ENCODE measurements around the gene HSD17B8.

HSD17B8 gene

DNA sequence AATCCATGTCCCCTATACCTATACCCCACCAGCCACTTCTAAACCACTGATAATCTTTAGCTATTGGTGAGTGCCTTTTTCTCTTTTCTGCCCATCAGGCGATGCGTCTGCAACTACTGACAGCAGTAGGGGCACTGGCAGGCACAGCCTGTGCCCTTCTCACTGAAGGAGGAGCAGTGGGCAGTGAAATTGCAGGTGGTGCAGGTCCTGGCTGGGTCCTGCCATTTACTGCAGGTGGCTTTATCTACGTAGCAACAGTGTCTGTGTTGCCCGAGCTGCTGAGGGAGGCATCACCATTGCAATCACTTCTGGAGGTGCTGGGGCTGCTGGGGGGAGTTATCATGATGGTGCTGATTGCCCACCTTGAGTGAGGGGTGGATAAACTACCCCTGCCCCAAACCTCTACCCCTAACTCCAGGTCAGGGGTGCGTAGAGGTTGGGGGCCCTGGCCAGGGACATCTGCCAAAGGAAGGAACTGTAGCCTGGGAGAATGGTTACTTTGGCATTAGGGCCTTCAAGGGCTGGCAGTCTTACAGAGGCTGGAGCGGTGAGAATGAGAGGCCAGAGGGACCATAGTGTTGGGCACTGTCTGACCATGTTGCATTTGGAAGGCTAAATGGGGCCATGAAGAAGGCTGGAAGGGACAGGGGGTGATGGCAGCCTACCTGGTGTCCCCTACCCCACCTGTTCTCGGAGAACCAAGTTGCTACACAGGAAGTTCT, 851 bp upstream of the HSD17B8 start:
- H3K4me3 ChIP-seq (ENCODE audit: low read depth, low read length): peak overlapping the region; percentile 3

DNA sequence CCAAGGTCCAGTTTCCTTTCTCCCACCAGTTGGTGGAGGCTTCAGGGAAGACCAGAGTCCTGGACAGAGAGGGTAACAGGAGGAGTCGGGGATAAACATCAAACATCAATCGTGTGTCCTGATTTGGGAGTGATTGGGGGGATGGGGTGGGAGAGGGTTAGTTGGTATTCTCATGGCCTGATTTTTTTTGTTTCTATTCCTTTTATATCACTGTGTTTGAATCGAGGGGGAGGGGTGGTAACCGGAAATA, 365 bp upstream of the HSD17B8 start:
- TF ChIP-seq, protein P1, sequence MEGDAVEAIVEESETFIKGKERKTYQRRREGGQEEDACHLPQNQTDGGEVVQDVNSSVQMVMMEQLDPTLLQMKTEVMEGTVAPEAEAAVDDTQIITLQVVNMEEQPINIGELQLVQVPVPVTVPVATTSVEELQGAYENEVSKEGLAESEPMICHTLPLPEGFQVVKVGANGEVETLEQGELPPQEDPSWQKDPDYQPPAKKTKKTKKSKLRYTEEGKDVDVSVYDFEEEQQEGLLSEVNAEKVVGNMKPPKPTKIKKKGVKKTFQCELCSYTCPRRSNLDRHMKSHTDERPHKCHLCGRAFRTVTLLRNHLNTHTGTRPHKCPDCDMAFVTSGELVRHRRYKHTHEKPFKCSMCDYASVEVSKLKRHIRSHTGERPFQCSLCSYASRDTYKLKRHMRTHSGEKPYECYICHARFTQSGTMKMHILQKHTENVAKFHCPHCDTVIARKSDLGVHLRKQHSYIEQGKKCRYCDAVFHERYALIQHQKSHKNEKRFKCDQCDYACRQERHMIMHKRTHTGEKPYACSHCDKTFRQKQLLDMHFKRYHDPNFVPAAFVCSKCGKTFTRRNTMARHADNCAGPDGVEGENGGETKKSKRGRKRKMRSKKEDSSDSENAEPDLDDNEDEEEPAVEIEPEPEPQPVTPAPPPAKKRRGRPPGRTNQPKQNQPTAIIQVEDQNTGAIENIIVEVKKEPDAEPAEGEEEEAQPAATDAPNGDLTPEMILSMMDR (conservative IDR thresholded peaks at IDR 0.05; ENCODE audit: low read depth, low read length): no peak
- DNase-seq (ENCODE audit: low read depth): no peak
- peak overlapping the region; percentile 32 for H3K4me3 ChIP-seq (ENCODE audit: low read depth, low read length)

More for the DNA sequence above, 851 bp upstream of the HSD17B8 start:
- TF ChIP-seq, protein P1 (conservative IDR thresholded peaks at IDR 0.05; ENCODE audit: low read depth, low read length): no peak
- no peak for DNase-seq (ENCODE audit: low read depth)

DNA sequence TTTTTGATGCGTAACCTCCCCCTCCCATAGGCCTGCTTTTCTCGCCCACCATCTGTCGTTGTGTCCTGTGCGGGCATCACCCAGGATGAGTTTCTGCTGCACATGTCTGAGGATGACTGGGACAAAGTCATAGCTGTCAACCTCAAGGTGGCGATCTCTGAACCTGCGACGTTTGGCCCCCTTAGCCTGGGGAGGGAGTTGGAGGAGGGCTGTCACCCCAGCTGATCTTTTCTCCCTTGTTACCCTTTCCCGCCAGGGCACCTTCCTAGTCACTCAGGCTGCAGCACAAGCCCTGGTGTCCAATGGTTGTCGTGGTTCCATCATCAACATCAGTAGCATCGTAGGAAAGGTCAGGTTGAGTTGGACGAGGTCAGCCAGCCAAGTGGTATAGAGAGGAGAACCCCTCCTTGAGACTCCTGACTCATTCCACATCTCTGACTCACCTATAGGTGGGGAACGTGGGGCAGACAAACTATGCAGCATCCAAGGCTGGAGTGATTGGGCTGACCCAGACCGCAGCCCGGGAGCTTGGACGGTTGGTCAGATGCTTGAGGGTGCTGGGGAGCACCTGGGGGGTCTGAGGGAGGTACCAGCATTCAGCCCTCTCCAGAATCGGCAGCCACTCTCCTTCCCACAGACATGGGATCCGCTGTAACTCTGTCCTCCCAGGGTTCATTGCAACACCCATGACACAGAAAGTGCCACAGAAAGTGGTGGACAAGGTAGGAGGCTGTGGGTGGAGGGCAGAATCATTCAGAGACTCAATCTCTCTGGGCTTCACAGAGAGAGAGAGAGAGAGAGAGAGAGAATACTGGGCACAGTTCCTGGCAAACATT, 954 bp downstream of the HSD17B8 start:
- TF ChIP-seq, protein P1 (conservative IDR thresholded peaks at IDR 0.05; ENCODE audit: low read depth, low read length): no peak
- peak; percentile 64 for DNase-seq (ENCODE audit: low read depth)

GRCh38 chr6:33206027-33206863, 1.8 kb downstream of the HSD17B8 start:
- DNase-seq (ENCODE audit: low read depth): no peak
- no peak overlapping the region for H3K4me3 ChIP-seq (ENCODE audit: low read depth, low read length)

More for the DNA sequence above, 954 bp downstream of the HSD17B8 start:
- H3K4me3 ChIP-seq (ENCODE audit: low read depth, low read length): peak overlapping the region; percentile 78

GRCh38 chr6:33206864-33207551, 2.6 kb downstream of the HSD17B8 start:
- H3K4me3 ChIP-seq (ENCODE audit: low read depth, low read length): peak overlapping the region; percentile 87
- TF ChIP-seq, protein P1 (conservative IDR thresholded peaks at IDR 0.05; ENCODE audit: low read depth, low read length): no peak
- no peak for DNase-seq (ENCODE audit: low read depth)

More at GRCh38 chr6:33206027-33206863, 1.8 kb downstream of the HSD17B8 start:
- TF ChIP-seq, protein P1 (conservative IDR thresholded peaks at IDR 0.05; ENCODE audit: low read depth, low read length): no peak

DNA sequence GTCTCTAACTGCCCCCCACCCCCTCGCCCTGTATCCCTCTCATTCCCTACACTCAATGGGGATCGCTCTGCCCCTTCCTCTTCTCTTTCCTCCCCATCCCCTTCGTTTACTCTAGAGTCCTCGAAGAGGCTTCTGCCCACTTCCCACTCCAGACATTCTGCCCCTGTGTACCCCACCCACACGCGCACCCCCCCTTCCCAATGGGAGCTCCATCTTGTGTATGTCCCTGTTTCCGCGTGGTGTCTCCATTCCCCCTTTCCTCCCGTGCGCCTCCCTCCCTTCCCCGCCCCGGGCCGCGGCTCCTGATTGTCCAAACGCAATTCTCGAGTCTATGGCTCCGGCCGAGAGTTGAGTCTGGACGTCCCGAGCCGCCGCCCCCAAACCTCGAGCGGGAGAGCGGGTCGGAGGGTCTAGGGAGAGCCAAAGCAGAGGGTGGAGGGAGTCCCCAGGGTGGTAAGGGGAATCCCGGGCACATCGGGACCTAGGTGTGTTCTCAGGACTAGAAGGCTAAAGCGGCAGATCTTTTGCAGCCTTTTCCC, 3.2 kb downstream of the HSD17B8 start:
- DNase-seq (ENCODE audit: low read depth): peak; percentile 52
- TF ChIP-seq, protein P1 (conservative IDR thresholded peaks at IDR 0.05; ENCODE audit: low read depth, low read length): no peak
- peak overlapping the region; percentile 87 for H3K4me3 ChIP-seq (ENCODE audit: low read depth, low read length)

Data from choroid plexus epithelial cell (primary cell).